PC-9 (cell line): ENCODE data around the gene LIPC. TPM values are rescaled to one million over a fixed set of nuclear protein-coding genes. Genes with fewer than 3 reads are reported as not detected.

Source experiments
- BruUV-seq: library from RNA; stranded (reverse); fragments of 400-500 nt; replicated peaks from 2 replicates; lab custom pipeline; 2021; lab: Mats Ljungman, UMichigan
- CTCF ChIA-PET: fragments of 300-600 bp; sonication (Branson Sonifier 250); formaldehyde crosslinking; loops from one replicate; lab custom pipeline; 2022; ENCODE audit warnings: antibody characterized with exemption; lab: Charles Lee
- POLR2A ChIA-PET: fragments of 300-600 bp; sonication (Branson Sonifier 250); formaldehyde crosslinking; loops from one replicate; lab custom pipeline; 2022; ENCODE audit warnings: antibody characterized with exemption; ENCODE audit not compliant: unreplicated experiment; lab: Charles Lee
- DNase-seq, 2 experiments: peaks; one replicate each; pipeline versions ENCODE4 v3.0.0 to v3.0.0-alpha.2; 2015 to 2022; ENCODE audit warnings: mixed read lengths in 1 of 2
- H2AFZ ChIP-seq: fragments of 200-600 bp; sonication (generic); 2 replicates; pipeline ENCODE4 v1.8.1; 2017; ENCODE audit warnings: antibody characterized with exemption
- H3F3A ChIP-seq: fragments of 200-600 bp; sonication (generic); 2 replicates; pipeline ENCODE4 v1.8.1; 2017; ENCODE audit warnings: antibody characterized with exemption, mild to moderate bottlenecking, low read depth; ENCODE audit not compliant: insufficient read depth
- H3K27ac ChIP-seq: fragments of 200-600 bp; sonication (generic); 2 replicates; pipeline ENCODE4 v1.6.1; 2016; ENCODE audit warnings: mixed run types
- H3K27me3 ChIP-seq: fragments of 200-600 bp; sonication (generic); 2 replicates; pipeline ENCODE4 v1.6.1; 2016; ENCODE audit warnings: low read depth, mixed run types; ENCODE audit not compliant: insufficient read depth
- H3K36me3 ChIP-seq: fragments of 200-600 bp; sonication (generic); 2 replicates; pipeline ENCODE4 v1.6.1; 2016; ENCODE audit warnings: low read depth, mixed run types
- H3K4me1 ChIP-seq: fragments of 200-600 bp; sonication (generic); replicated peaks from 2 replicates; pipeline ENCODE4 v1.6.1; 2016; ENCODE audit warnings: mixed run types; ENCODE audit not compliant: insufficient read depth
- H3K4me2 ChIP-seq: fragments of 200-600 bp; sonication (generic); 2 replicates; pipeline ENCODE4 v1.6.1; 2017; ENCODE audit warnings: mixed run types
- H3K4me3 ChIP-seq: fragments of 200-600 bp; sonication (generic); 2 replicates; pipeline ENCODE4 v1.6.1; 2016; ENCODE audit warnings: mixed run types
- H3K79me2 ChIP-seq: fragments of 200-600 bp; sonication (generic); 2 replicates; pipeline ENCODE4 v1.6.1; 2017; ENCODE audit warnings: low read depth, mixed run types
- H3K9me2 ChIP-seq: fragments of 200-600 bp; sonication (generic); 2 replicates; pipeline ENCODE4 v1.8.1; 2017; ENCODE audit warnings: mild to moderate bottlenecking; ENCODE audit not compliant: insufficient read depth
- H3K9me3 ChIP-seq: fragments of 200-600 bp; sonication (generic); 2 replicates; pipeline ENCODE4 v1.8.1; 2016; ENCODE audit warnings: low read depth; ENCODE audit not compliant: insufficient read depth
- H4K20me1 ChIP-seq: fragments of 200-600 bp; sonication (generic); 2 replicates; pipeline ENCODE4 v1.8.1; 2017; ENCODE audit not compliant: insufficient read depth
- CTCF ChIP-seq: fragments of 200-600 bp; sonication (generic); conservative IDR thresholded peaks from 2 replicates; pipeline ENCODE4 v1.6.1; 2017; ENCODE audit warnings: mixed run types, antibody characterized with exemption, mild to moderate bottlenecking, moderate library complexity
- EZH2 ChIP-seq: fragments of 200-600 bp; sonication (generic); IDR thresholded peaks from 2 replicates; pipeline ENCODE4 v1.8.0; 2017; ENCODE audit warnings: antibody characterized with exemption, low read depth
- intact Hi-C: fragments of 100-400 bp; cut with micrococcal nuclease; formaldehyde crosslinking; loops from one replicate; pipeline ENCODE4 v1.10.0; 2022; ENCODE audit not compliant: unreplicated experiment
- total RNA-seq: library from RNA; stranded (reverse); gene quantifications from 2 replicates; pipeline ENCODE4 v1.2.3, GENCODE V29; 2021

LIPC gene
- total RNA-seq, 1 experiment from 2014 or later: not detected

DNA sequence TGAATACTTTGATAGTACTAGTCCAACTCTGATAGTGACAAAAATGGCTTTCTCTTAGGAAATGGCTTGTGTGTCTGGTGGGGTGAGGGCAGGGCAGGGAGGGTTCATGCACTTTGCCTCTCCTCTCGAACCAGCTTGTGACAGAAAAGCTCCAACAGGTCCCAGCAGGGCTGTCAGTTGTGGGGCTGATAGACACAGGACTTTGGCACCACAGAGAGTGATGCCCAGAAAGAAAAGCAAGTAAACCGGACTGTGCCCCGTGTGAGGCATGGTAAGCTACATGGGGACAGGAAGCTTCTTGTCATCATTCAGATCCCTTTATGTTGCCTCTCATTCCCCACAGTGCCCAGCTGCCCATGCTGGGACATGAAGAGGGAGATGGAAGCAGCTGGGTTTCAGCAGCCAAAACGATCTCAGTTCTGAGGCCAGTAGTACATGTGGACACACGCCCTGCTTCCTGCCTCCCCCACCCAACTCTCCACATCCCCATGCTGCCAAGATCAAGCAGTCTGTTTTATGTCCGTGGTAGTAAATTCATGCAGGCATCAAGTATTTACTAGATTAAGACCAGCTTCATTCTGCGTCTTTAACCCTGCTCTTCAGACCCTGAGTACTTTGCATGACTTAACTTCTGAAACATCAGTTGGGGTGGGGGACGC lies 29.7 kb upstream of the LIPC start:
- H3K9me3 ChIP-seq: no peaks in the 10 kb centered on the region
- H3F3A ChIP-seq: no peaks in the 10 kb centered on the region
- no peaks in the 10 kb centered on the region for H3K36me3 ChIP-seq
- no peak overlapping the region for H2AFZ ChIP-seq
- ChIA-PET CTCF (no interaction called here), POLR2A (no interaction called here)
- H3K9me2 ChIP-seq: no peaks in the 10 kb centered on the region
- no peak for TF ChIP-seq EZH2
- no peak for TF ChIP-seq CTCF
- no peaks in the 10 kb centered on the region for H3K27me3 ChIP-seq
- H3K79me2 ChIP-seq: no peaks in the 10 kb centered on the region
- no peak for DNase-seq
- no peak overlapping the region for H3K27ac ChIP-seq
- no TSS peak for BruUV-seq
- no peak overlapping the region for H3K4me3 ChIP-seq
- peaks cover 6% of the 10 kb centered on the region for H3K4me1 ChIP-seq
- no peak overlapping the region for H3K4me2 ChIP-seq
- intact Hi-C loops: no loop called here
- no peaks in the 10 kb centered on the region for H4K20me1 ChIP-seq

DNA sequence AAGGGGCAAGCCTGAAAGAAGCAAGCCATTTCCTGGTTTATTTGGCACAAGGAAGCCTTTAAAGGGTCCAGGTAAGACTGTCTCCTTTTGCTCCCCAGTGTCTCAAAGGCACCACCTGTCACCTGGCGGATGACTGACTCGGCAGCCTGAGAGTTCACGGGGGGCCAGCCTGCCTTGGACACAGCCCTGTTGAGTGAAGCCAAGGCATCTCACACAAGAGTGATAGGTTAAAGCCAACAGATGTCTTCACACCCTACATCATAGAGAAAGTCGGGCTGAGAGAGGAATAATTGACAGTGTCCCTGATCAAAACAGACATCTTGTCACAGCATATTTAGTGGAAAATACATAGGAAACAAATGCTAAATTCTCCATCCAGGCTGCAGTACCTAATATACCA lies 28.2 kb upstream of the LIPC start:
- intact Hi-C loops: no loop called here
- Histone ChIP-seq H3K9me3 (no peaks in the 10 kb centered on the region), H3K27ac (no peak overlapping the region), H3F3A (no peaks in the 10 kb centered on the region), H4K20me1 (no peaks in the 10 kb centered on the region), H3K9me2 (no peaks in the 10 kb centered on the region), H3K79me2 (no peaks in the 10 kb centered on the region), H3K4me1 (no peaks in the 10 kb centered on the region), H2AFZ (no peak overlapping the region), H3K27me3 (no peaks in the 10 kb centered on the region), H3K36me3 (no peaks in the 10 kb centered on the region), H3K4me3 (no peak overlapping the region), H3K4me2 (no peak overlapping the region)
- no peak for DNase-seq
- ChIA-PET POLR2A (no interaction called here), CTCF (interaction anchor here (0.5 kb wide), 1 partner anchor 354 kb away, joined by 4 read pairs; no protein-coding TSS in a partner anchor)
- TF ChIP-seq EZH2: no peak
- TF ChIP-seq CTCF: no peak
- no TSS peak for BruUV-seq

DNA sequence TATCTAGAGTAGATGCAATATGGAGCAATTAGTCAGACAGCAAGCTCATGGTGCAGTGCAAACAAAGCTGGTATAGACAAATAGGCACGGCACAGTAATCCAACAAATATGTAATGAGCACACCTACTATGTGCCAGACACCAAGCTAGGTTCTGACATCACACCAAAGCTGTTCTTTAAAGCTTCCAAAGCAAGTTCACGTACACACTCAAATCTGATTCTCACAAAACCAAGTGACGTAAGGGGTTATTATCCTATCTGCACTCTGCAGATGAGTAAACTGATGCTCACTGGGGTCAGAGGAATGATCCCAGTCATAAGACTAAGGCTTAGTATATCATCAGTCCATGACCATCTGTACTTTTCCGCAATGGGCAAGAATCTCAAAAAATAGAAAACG lies 27.8 kb upstream of the LIPC start:
- no TSS peak for BruUV-seq
- no peaks in the 10 kb centered on the region for H3K4me1 ChIP-seq
- no peaks in the 10 kb centered on the region for H3F3A ChIP-seq
- no peak overlapping the region for H3K4me3 ChIP-seq
- no peak overlapping the region for H3K27ac ChIP-seq
- H4K20me1 ChIP-seq: no peaks in the 10 kb centered on the region
- no peak overlapping the region for H3K4me2 ChIP-seq
- intact Hi-C loops: no loop called here
- no peak for TF ChIP-seq EZH2
- no peak for TF ChIP-seq CTCF
- ChIA-PET CTCF (no interaction called here), POLR2A (no interaction called here)
- no peak overlapping the region for H2AFZ ChIP-seq
- no peaks in the 10 kb centered on the region for H3K9me2 ChIP-seq
- H3K9me3 ChIP-seq: no peaks in the 10 kb centered on the region
- H3K36me3 ChIP-seq: no peaks in the 10 kb centered on the region
- no peak for DNase-seq
- H3K27me3 ChIP-seq: no peaks in the 10 kb centered on the region
- no peaks in the 10 kb centered on the region for H3K79me2 ChIP-seq
